HuH-7 (cell line): ENCODE results near the gene TRNT1.
A peak's percentile ranks its signal among the peaks of the same experiment; 100 is the strongest.

Experiments
- DNase-seq: peaks from one replicate; pipeline ENCODE4 v3.0.0; 2011; ENCODE audit warnings: low spot score

TRNT1 gene

GRCh38 chr3:3178498-3179328, 52.0 kb downstream of the TRNT1 start:
- no peak for DNase-seq

GRCh38 chr3:3179407-3180094, 52.8 kb downstream of the TRNT1 start, which contains the start of gene CRBN:
CRBN (minus strand) TSS chr3:3179691; CDS start chr3:3179687, 4 bp downstream.
- peak; percentile 94 for DNase-seq

- DNase-seq = no peak
Measured at GRCh38 chr3:3180456-3180855, 53.7 kb downstream of the TRNT1 start.

GRCh38 chr3:3184876-3185275, 58.1 kb downstream of the TRNT1 start:
- no peak for DNase-seq

GRCh38 chr3:3189102-3189727, 62.5 kb downstream of the TRNT1 start:
- no peak for DNase-seq

GRCh38 chr3:3189961-3190360, 63.2 kb downstream of the TRNT1 start:
- no peak for DNase-seq

GRCh38 chr3:3191675-3192285, 65.0 kb downstream of the TRNT1 start:
- no peak for DNase-seq

- no peak for DNase-seq
Measured at GRCh38 chr3:3192286-3192675, 65.5 kb downstream of the TRNT1 start.

- DNase-seq = no peak
Measured at GRCh38 chr3:3194861-3195260, 68.1 kb downstream of the TRNT1 start.

GRCh38 chr3:3196148-3196861, 69.6 kb downstream of the TRNT1 start:
- no peak for DNase-seq
